HG03060 (cell line): ENCODE data around the gene TLR4.

Source experiments
- ATAC-seq: cut with Tn5 transposase; IDR thresholded peaks from one replicate; pipeline ENCODE4 v1.9.1; 2021; ENCODE audit warnings: low read depth, moderate number of reproducible peaks; ENCODE audit not compliant: unreplicated experiment

The TLR4 gene

DNA sequence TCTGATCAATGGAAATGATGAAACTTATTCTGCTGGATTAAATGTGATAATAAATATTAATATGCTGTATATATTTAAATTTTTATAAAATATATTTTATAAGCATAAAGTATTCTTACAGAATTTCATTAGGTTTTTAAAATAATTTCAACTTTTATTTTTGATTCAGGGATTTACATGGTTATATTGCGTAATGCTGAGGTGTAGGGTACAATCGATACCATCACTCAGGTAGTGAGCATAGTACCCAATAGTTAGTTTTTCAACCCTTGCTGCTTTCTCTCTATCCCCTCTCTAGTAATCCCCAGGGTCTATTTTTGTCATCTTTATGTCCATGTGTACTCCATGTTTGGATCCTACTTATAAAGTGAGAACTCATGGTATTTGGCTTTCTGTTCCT lies 5.7 kb downstream of the TLR4 start:
- ATAC-seq, result no peak

DNA sequence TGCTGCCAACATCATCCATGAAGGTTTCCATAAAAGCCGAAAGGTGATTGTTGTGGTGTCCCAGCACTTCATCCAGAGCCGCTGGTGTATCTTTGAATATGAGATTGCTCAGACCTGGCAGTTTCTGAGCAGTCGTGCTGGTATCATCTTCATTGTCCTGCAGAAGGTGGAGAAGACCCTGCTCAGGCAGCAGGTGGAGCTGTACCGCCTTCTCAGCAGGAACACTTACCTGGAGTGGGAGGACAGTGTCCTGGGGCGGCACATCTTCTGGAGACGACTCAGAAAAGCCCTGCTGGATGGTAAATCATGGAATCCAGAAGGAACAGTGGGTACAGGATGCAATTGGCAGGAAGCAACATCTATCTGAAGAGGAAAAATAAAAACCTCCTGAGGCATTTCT lies 10.1 kb downstream of the TLR4 start:
- no peak for ATAC-seq

DNA sequence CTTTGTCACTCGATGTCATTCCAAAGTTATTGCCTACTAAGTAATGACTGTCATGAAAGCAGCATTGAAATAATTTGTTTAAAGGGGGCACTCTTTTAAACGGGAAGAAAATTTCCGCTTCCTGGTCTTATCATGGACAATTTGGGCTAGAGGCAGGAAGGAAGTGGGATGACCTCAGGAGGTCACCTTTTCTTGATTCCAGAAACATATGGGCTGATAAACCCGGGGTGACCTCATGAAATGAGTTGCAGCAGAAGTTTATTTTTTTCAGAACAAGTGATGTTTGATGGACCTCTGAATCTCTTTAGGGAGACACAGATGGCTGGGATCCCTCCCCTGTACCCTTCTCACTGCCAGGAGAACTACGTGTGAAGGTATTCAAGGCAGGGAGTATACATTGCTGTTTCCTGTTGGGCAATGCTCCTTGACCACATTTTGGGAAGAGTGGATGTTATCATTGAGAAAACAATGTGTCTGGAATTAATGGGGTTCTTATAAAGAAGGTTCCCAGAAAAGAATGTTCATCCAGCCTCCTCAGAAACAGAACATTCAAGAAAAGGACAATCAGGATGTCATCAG lies 11.3 kb downstream of the TLR4 start:
- ATAC-seq, result no peak

DNA sequence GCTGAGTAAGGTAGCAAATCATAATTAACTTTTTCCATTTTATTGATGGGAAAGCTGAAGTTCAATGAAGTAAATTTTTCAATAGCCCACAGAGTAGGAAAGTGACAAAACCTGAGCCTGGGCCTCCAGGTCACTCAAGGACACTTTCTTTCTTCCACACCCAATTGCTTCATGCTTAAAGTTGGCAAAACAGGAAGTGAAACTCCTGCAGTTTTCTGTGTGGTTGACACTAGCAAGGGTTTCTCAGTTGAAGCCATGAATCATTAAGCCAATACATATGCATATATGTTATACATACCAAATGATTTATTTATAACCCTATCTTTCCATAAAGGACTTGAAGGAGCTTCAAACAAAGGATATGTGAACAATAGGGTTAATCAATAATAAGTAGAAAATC lies 13.9 kb downstream of the TLR4 start:
- peak; percentile 100 for ATAC-seq

DNA sequence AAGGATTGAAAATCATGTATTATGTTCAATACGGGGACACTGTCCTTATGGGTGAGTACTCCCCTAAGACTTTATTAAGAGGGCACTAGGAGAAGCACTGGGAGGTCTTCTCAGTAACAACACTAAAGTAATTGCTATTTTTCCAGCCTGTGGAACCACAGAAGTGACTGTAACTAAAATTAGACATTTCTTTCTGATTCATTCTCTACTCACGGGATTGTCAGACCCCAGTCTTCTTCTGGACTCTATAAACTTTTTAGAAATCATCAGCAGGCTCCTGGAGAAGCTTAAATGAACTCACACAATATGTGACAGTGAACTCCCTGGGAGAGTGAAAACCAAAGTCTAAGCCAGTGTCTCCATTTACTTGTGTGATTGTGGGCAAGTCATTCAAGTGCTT lies 14.5 kb downstream of the TLR4 start:
- no peak for ATAC-seq

DNA sequence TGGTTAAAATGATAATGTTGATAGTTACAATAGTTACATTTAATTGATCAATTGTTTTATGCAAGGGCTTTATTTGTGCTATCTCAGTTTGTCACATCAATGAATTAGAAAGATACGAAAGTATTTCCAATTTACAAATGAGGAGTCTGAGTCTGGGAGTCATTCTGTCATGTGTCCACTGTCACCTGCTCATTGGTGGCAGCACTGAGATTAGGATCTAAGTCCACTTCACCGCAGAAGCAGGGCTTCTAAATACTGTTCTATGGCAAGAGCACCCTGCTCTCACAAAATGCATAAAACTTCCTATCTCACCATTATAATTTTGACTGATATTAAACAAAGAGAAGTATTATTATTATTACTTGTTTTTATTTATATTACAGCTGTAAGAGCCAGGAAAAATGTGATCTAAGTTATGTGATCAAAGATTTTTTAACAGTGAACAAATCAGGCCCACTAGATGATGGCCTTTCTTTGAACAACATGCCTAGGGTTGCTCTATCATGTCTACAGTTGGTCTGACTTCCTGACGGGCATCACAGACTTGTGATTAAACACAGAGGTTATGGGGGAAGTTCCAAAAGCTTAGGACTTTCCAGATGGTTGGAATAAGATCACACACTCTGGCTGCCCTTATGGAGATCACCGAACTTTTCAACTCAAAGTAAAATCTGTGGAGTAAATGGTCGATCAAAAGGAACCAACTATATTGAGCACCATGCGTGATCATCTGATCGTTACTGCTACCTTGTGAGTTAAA lies 15.1 kb downstream of the TLR4 start:
- ATAC-seq, result no peak

DNA sequence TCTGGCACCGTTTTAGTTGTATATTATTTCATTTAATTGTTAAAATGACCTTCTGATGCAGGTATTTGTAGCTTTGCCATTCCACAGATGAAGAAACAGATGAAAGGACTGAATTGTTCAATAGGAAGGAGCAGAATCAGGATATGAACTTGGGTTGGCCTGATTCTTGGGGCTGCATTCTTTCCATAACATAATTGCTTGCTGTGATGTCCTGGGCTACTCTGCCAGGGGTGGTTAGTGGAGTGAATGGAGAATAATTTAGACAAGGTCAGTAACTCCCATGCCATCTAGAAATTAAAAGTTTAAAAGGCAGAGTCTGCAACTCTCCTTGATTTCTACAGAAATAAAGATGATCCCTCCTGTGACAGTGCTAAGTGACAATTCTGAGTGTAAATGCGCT lies 15.9 kb downstream of the TLR4 start:
- no peak for ATAC-seq

DNA sequence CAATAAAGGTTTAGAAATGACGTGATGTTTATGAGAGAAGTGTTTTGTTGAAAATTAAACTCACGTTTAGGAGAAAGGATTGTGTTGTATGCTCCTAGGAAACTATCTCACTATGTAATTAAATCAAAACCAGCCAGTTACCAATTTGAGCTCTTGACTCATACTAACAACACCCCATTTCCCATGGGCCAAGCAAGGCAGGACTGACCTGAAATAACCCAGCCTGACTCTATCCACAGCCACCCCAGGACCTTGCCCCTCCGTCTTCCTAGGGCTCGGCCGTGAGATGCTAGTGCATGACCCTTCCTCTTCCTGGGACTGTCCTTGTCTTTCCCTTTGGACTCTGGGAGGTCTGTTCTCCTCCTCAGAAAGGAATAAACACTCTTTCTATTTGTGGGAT lies 16.4 kb downstream of the TLR4 start:
- no peak for ATAC-seq

DNA sequence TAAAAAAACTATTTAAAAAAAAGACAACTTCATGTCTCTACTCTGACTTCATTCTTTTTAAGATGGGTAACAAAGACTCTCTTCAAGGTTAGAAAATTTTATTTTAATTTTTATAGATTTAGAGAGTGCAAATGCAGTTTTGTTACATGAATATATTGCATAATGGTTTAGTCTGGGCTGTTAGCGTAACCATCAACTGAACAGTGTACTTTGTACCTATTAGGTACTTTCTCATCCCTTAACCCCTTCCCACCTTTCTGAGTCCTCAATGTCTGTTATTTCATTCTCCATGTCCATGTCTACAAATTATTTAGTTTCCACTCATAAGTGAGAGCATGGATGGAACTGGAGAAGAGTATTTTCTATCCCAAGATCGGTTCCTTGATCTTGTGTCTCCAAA lies 16.8 kb downstream of the TLR4 start:
- no peak for ATAC-seq

DNA sequence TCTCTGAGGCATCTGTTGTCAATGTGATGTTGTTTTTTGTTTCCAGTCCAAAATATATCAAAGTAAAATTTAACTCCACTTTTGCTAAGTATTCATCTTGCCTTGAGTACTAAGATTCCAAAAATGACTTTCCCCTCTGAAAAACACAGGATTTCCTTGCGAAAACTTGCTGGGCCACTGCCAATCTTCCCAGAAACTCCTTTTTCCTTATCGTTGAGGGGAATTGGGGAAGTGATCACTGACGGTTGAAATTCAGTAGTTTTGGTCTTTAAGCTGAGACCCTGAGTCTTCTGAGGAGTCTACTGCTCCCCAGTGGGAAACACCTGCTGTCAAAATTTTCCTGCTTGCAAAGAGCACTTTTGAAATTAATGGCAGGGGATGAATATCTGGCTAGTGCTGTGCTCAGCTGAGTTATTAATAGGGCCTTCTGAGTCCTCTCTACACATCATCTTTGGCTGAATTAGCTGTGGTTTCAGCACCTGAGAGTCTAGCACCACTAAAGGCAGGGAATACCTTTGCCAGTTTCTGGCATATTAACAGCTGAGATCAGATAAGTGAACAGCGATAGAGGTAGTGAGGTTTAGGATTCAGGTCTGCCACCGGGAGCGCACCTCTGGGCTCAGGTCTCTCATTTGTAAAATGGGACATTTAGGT lies 18.0 kb downstream of the TLR4 start:
- ATAC-seq, result no peak

DNA sequence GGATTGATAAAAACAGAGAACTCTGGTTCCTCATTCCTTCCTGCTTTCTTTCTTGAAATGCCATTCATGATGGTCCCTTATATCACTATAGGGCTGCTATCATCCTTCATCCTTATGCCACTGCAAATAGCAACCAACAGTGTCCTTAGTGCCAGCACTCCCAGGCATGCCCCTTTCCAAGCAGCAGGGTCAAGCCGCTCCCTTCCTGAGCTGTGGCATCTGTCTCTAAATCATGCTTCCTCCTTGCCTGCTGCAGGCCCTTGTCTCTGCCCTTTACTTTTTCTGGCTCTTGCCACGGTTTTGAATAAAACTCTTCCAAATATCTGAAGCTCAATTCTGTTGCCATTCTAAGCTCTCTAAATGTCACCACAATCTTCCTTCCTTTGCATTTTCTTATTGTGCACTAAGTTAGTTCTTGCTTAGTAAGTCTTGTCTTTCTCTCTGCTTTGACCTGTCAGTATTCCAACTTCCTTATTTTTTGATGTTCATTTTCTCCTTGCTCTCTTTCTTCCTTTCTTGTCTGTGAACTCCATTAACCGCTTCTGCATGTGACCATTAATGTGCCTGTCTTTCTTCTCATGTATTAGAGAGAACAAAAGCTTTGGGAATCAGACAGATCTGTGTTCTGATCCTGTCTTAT lies 19.9 kb downstream of the TLR4 start:
- no peak for ATAC-seq

DNA sequence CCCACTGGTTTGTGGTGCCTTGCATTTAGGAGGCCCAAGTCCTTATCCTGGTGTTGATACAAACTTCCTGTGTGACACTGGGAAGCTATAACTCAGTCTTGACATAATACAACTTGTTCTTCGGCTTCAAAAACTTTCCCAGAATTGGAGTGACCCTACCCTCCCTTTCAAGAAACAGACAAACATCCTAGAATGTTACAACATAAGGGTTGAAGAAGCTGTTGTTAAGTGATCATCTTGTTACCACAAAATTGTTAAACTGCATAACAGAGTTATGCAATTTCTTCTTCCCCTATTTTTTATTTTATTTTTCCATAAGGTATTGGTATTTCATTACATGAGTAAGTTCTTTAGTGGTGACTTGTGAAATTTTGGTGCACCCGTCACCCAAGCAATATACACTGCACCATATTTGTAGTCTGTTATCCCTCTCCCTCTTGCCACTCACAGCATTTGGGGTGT lies 21.3 kb downstream of the TLR4 start:
- no peak for ATAC-seq

DNA sequence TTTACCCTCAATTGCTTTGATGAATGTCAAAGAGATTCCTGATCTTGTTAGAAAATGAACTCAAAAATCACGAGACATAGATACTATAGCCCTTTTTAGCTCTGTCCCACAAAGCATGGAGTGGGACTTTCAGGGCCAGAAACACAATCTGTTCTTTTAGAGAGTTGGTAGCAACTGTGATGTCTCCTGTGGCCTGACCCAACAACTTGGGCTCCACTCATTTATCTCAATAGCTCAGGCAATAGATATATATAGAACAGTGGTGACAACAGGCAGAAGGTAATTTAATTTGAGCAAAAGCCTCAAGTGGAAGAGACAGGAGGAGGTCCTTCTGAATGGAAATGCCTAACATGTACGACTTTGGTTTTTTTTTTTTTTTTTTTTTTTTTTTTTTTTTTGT lies 25.2 kb downstream of the TLR4 start:
- no peak for ATAC-seq

DNA sequence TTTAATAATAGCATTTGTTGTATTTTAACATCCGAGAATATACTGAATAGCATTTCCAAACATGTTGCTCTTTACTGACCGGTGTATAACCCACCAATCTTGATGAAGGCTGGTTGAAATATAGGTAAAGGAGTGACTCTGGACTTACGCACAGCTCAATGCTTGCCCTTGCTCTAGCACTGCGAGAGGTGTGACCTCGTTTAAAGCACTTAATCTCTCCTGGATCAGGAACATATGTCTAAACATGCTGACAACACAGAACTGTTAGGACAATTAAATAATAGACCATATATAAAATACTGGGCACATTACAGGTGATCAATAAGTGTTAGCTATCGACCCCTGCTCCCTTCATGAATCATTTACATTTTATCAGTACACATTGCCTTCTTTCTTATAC lies 28.3 kb downstream of the TLR4 start:
- ATAC-seq, result no peak

DNA sequence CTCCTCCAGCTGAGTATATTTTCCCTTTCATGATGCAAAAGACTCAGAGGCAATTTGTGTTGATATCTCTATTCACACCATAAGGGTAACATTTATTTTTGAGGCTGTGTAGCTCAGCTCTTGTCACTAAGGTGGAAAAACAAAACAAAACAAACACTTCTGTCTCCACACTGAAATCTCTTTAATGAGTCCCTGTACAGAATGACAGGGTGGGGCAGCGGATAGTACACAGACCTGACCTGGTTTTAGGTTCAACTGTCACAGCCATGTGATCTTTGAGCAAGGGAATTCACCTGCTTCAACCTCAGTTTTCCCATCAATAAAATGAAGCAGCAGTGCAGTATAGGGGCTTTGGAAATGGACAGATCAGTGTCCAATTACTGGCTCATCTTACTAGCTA lies 29.3 kb downstream of the TLR4 start:
- no peak for ATAC-seq

DNA sequence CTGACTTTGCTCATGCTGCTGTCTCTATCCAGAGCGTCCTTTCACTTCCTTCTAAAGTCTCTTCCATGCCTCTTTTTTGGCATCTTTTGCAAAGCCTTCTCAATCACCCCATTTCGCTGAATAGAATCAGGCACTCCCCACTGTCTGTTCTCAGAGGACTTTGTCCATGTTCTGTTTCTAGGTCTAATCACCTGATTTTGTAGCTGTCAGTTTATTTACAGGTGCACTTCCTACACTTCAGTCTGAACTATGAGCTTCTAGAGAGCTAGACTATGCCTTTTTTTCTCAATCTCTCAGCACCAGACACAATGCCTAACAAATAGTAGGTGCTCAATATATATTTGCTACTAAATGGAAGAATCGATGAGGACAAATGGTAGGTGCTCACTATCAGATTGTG lies 29.9 kb downstream of the TLR4 start:
- no peak for ATAC-seq

DNA sequence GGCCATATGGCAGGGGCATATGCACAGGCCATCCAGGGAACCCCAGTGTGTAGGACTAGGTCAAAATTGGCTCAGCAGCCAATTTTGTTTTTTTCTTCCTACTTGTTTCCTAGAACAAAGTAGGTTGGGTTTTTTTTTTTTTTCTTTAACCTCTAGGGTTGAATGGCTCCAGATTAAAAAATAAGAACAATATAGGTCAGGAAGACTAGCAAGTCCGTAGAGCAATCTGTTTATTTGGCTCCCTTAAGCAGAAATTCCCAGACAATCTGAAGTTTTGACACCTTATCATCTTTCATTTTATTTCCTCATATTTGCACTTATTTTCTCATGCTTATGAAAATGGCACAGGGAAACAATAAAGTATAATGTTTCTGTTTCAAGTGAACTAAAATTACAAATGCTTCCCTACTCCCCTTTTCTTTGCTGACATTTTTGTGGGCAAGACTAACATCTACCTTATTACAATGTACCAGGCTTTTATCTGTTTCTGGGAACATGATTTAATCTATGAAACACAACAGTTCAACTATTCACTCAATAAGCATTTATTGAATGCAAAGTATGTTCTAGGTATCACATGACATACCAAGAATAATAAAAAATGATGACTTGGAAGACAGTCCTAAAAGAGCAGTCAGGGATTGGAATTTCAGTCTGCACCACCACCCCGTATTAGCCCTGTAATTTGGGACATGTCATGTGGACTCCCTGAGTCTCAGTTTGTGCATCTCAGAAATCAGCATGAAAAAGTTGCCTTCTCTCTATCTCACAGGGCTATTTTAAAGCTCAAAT lies 30.5 kb downstream of the TLR4 start:
- no peak for ATAC-seq

DNA sequence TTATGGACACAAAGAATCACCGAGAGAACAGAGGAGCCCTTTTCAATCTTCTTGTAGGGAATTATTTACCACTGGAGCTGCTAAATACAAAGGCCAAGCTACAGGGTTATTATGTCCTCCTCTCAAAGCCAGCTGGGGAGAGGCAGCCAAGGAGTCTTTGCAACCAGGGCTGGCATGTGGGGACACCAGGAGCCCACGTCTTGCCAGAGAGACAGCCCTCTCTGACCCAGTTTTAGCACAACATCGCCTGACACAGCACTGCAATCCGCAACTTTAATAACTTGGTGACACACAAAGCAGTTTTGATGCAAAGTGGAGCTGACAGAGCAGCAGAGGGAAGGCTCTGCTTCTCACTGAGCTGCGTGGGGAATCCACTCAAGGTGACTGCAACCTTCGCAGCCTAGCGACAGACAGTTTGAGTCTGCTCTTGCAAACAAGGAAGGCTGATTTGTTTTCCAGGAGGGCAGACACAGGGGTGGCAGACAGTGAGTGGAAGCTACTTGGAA lies 33.6 kb downstream of the TLR4 start:
- ATAC-seq, result no peak

DNA sequence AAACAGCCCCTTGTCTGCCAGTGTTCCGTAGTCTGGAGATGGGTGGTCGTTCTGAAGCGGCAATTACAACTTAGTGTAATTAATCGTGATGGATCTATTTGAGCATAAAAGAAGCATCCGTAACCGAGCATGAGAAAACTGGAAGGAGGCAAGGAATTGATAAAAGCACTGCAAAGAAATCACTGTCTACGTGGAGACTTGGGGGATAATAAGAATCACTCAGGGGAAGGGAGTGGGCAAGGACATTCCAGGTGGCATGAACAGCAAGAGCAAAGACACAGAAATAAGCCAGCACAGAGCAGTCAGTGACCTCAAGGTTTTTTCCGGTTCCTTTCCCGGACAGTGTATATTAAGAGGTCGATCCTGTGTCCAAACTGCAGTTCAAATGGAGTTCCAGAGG lies 35.0 kb downstream of the TLR4 start:
- no peak for ATAC-seq

DNA sequence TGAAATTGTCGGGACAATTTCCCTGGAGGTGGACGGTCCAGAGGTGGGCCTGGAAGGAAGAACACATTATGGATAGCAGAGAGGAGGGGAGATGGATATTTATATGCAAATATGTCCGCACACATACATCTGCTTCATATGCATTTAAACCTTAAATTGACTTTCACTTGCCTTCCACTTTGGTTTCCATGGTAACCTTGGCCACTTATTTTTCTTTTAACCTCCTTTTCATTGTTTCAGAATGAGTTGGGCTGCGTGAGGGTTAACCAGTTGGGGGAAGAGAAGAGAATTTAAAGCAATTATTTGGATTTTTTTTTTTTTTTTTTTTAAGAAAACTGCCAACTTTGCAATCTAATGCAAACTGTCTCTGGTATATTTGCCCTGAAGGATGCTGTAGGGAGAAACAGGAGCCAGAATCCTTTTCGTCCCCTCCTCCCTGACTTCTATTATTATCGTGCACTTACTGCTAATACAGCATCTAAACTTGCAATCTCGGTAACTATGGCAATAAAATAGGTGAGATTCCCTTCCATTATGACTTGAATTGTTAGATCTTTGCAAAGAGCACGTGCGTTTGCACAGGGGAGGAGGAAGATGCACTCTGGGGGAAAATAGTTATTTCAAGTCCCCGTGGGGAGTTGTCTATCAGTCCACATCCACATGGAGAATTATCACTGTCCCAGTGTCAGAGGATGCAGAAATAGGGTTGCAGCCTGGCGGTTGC lies 35.6 kb downstream of the TLR4 start:
- ATAC-seq, result no peak
